IMR-90 (cell line): ENCODE measurements around the gene TPSAB1. TPM values are rescaled to one million over a fixed set of nuclear protein-coding genes. Genes with fewer than 3 reads are reported as not detected.

Experiments
- ATAC-seq: fragments of 200-7000 bp; cut with Tn5 transposase; 2 replicates; pipeline ENCODE4 v1.9.1; 2020; ENCODE audit warnings: low read depth, mild to moderate bottlenecking, moderate library complexity
- BruUV-seq: library from RNA; stranded (reverse); fragments of 400-500 nt; replicated peaks from 2 replicates; lab custom pipeline; 2021; lab: Mats Ljungman, UMichigan
- CTCF ChIA-PET: fragments of 300-600 bp; formaldehyde crosslinking; extraction: SDS; loops from one replicate; lab custom pipeline; 2021; ENCODE audit warnings: antibody characterized with exemption; lab: Yijun Ruan, JAX
- POLR2A ChIA-PET: fragments of 300-600 bp; sonication (Branson Sonifier 250); formaldehyde crosslinking; loops from one replicate; lab custom pipeline; 2022; ENCODE audit warnings: antibody characterized with exemption; ENCODE audit not compliant: unreplicated experiment; lab: Charles Lee
- DNase-seq: peaks from one replicate; pipeline ENCODE4 v3.0.0; 2013
- H2AFZ ChIP-seq: replicated peaks from 2 replicates; pipeline ENCODE3; 2013; ENCODE audit warnings: low read length, mild to moderate bottlenecking; ENCODE audit not compliant: poor library complexity
- H2AK5ac ChIP-seq: 2 replicates; pipeline ENCODE4 v1.6.1; 2013; ENCODE audit warnings: low read depth, low read length, inconsistent platforms
- H2AK9ac ChIP-seq: replicated peaks from 2 replicates; pipeline ENCODE3; 2013; ENCODE audit warnings: mild to moderate bottlenecking, low read depth, low read length, moderate library complexity; ENCODE audit not compliant: poor library complexity
- H2BK120ac ChIP-seq: 2 replicates; pipeline ENCODE4 v1.6.1; 2013; ENCODE audit warnings: low read depth, low read length, inconsistent platforms
- H2BK15ac ChIP-seq: 3 replicates; pipeline ENCODE4 v1.6.1; 2013; ENCODE audit warnings: low read depth, low read length, inconsistent platforms
- H2BK20ac ChIP-seq: 2 replicates; pipeline ENCODE4 v1.6.1; 2013; ENCODE audit warnings: low read depth, mild to moderate bottlenecking, inconsistent platforms, low read length, moderate library complexity
- H2BK5ac ChIP-seq: 2 replicates; pipeline ENCODE4 v1.6.1; 2013; ENCODE audit warnings: mild to moderate bottlenecking, low read depth, low read length, inconsistent platforms; ENCODE audit not compliant: poor library complexity, severe bottlenecking
- H3K14ac ChIP-seq: replicated peaks from 2 replicates; pipeline ENCODE4 v1.6.1; 2013; ENCODE audit warnings: low read depth, low read length, inconsistent platforms
- H3K18ac ChIP-seq: 2 replicates; pipeline ENCODE4 v1.6.1; 2013; ENCODE audit warnings: low read depth, low read length, control low read depth
- H3K23ac ChIP-seq: 2 replicates; pipeline ENCODE4 v1.6.1; 2013; ENCODE audit warnings: low read depth, low read length, inconsistent platforms
- H3K27ac ChIP-seq: 2 replicates; pipeline ENCODE4 v1.5.1; 2013; ENCODE audit warnings: mild to moderate bottlenecking, control low read depth, low read length; ENCODE audit not compliant: insufficient read depth
- H3K27me3 ChIP-seq: 2 replicates; pipeline ENCODE4 v1.6.1; 2013; ENCODE audit warnings: low read length; ENCODE audit not compliant: control insufficient read depth, insufficient read depth
- H3K36me3 ChIP-seq: 2 replicates; pipeline ENCODE4 v1.6.1; 2013; ENCODE audit warnings: low read length, mixed read lengths; ENCODE audit not compliant: control insufficient read depth, insufficient read depth
- H3K4ac ChIP-seq: 2 replicates; pipeline ENCODE4 v1.6.1; 2013; ENCODE audit warnings: low read depth, low read length, inconsistent platforms
- H3K4me1 ChIP-seq: 2 replicates; pipeline ENCODE4 v1.6.1; 2013; ENCODE audit warnings: low read length, mixed read lengths; ENCODE audit not compliant: control insufficient read depth, insufficient read depth
- H3K4me2 ChIP-seq: 2 replicates; pipeline ENCODE4 v1.6.1; 2013; ENCODE audit warnings: low read depth, mild to moderate bottlenecking, control low read depth, low read length, moderate library complexity
- H3K4me3 ChIP-seq: 2 replicates; pipeline ENCODE4 v1.5.1; 2013; ENCODE audit warnings: low read depth, mild to moderate bottlenecking, control low read depth, low read length, moderate library complexity; ENCODE audit not compliant: insufficient read depth
- H3K56ac ChIP-seq: 2 replicates; pipeline ENCODE4 v1.6.1; 2013; ENCODE audit warnings: low read length, inconsistent platforms; ENCODE audit not compliant: insufficient read depth; ENCODE audit errors: extremely low read depth
- H3K79me1 ChIP-seq, 2 experiments: 2 replicates each; pipeline ENCODE4 v1.6.1; 2013; ENCODE audit warnings: low read length in 2 of 2, inconsistent platforms in 1 of 2, low read depth in 1 of 2
- H3K9ac ChIP-seq: 2 replicates; pipeline ENCODE4 v1.6.1; 2013; ENCODE audit warnings: low read depth, low read length, control low read depth
- H3K9me1 ChIP-seq: 2 replicates; pipeline ENCODE4 v1.6.1; 2013; ENCODE audit warnings: low read length, inconsistent platforms; ENCODE audit not compliant: insufficient read depth
- H3K9me3 ChIP-seq: 2 replicates; pipeline ENCODE4 v1.6.1; 2013; ENCODE audit warnings: low read length; ENCODE audit not compliant: control insufficient read depth, insufficient read depth
- H4K20me1 ChIP-seq: 2 replicates; pipeline ENCODE4 v1.6.1; 2013; ENCODE audit warnings: low read length, inconsistent platforms; ENCODE audit not compliant: insufficient read depth
- H4K5ac ChIP-seq: 2 replicates; pipeline ENCODE4 v1.6.1; 2013; ENCODE audit warnings: mild to moderate bottlenecking, low read depth, low read length, control low read depth
- H4K8ac ChIP-seq, 2 experiments: 2 replicates each; pipeline ENCODE4 v1.6.1; 2013; ENCODE audit warnings: low read depth in 2 of 2, low read length in 2 of 2, control low read depth in 1 of 2, inconsistent platforms in 1 of 2
- H4K91ac ChIP-seq: 2 replicates; pipeline ENCODE4 v1.6.1; 2013; ENCODE audit warnings: low read depth, low read length, inconsistent platforms; ENCODE audit not compliant: insufficient read depth
- BHLHE40 ChIP-seq: fragments of 150-350 bp; IDR thresholded peaks from 2 replicates; pipeline ENCODE4 v1.6.1; 2016; ENCODE audit warnings: mild to moderate bottlenecking, low read depth, low read length
- CEBPB ChIP-seq: IDR thresholded peaks from 2 replicates; pipeline ENCODE4 v1.6.1; 2012; ENCODE audit warnings: low read depth, low read length, improper control_type of control experiment
- CHD1 ChIP-seq: IDR thresholded peaks from 2 replicates; pipeline ENCODE4 v1.6.1; 2012; ENCODE audit warnings: low read depth, low read length, improper control_type of control experiment
- FOS ChIP-seq: fragments of 150-350 bp; IDR thresholded peaks from 2 replicates; pipeline ENCODE4 v1.6.1; 2016; ENCODE audit warnings: low read depth, low read length
- MAFK ChIP-seq: IDR thresholded peaks from 2 replicates; pipeline ENCODE4 v1.6.1; 2012; ENCODE audit warnings: low read depth, low read length, improper control_type of control experiment
- MAZ ChIP-seq: IDR thresholded peaks from 2 replicates; pipeline ENCODE4 v1.6.1; 2012; ENCODE audit warnings: low read depth, mild to moderate bottlenecking, low read length, improper control_type of control experiment, moderate library complexity, borderline replicate concordance
- MXI1 ChIP-seq: IDR thresholded peaks from 2 replicates; pipeline ENCODE4 v1.6.1; 2012; ENCODE audit warnings: low read depth, mild to moderate bottlenecking, low read length, moderate library complexity, borderline replicate concordance
- NFE2L2 ChIP-seq: fragments of 150-350 bp; IDR thresholded peaks from 2 replicates; pipeline ENCODE4 v1.6.1; 2016; ENCODE audit warnings: low read depth, mild to moderate bottlenecking, low read length
- POLR2A ChIP-seq: IDR thresholded peaks from 2 replicates; pipeline ENCODE4 v1.6.1; 2012; ENCODE audit warnings: mild to moderate bottlenecking, low read depth, low read length
- RAD21 ChIP-seq: IDR thresholded peaks from 2 replicates; pipeline ENCODE4 v1.6.1; 2012; ENCODE audit warnings: low read length, improper control_type of control experiment
- RCOR1 ChIP-seq: IDR thresholded peaks from 2 replicates; pipeline ENCODE4 v1.6.1; 2012; ENCODE audit warnings: mild to moderate bottlenecking, low read length, improper control_type of control experiment; ENCODE audit not compliant: insufficient replicate concordance
- RFX5 ChIP-seq: IDR thresholded peaks from 2 replicates; pipeline ENCODE4 v1.8.0; 2012; ENCODE audit warnings: low read depth, mild to moderate bottlenecking, low read length, moderate library complexity
- SMC3 ChIP-seq: fragments of 150-350 bp; IDR thresholded peaks from 2 replicates; pipeline ENCODE4 v1.6.1; 2016; ENCODE audit warnings: low read depth, mild to moderate bottlenecking, antibody characterized with exemption, low read length, moderate library complexity
- WGBS, 2 experiments: methylation state at CpG; one replicate each; pipeline versions ENCODE4 v1.1.5 to v1.1.7; 2013; ENCODE audit warnings: missing lambda C conversion rate in 2 of 2; ENCODE audit not compliant: insufficient read length in 1 of 2; ENCODE audit errors: extremely low coverage in 2 of 2; 5-methylcytosine and 5-hydroxymethylcytosine counted together
- dilution Hi-C: fragments of 300-500 bp; cut with HindIII; formaldehyde crosslinking; loops from one replicate; pipeline ENCODE4 v1.14.3; 2018; ENCODE audit warnings: low sequenced_read_pairs; ENCODE audit not compliant: unreplicated experiment
- in situ Hi-C: fragments of 300-500 bp; cut with MboI; formaldehyde crosslinking; loops from 3 replicates; pipeline ENCODE4 v1.14.3; 2019; ENCODE audit warnings: low sequenced_read_pairs, inconsistent platforms, mixed read lengths
- intact Hi-C: fragments of 100-400 bp; cut with micrococcal nuclease; formaldehyde crosslinking; loops from 2 replicates; pipeline ENCODE4 v1.10.0; 2022
- polyA plus RNA-seq, 3 experiments: library from polyadenylated mRNA; depleted of rRNA; stranded (reverse); fragments of >200 nt; gene quantifications; 2 replicates each; pipeline ENCODE4 v1.2.3, GENCODE V29; 2012; ENCODE audit warnings: low replicate concordance in 1 of 3
- total RNA-seq: library from RNA; depleted of rRNA; stranded (reverse); fragments of >200 nt; gene quantifications from 2 replicates; pipeline ENCODE4 v1.2.3, GENCODE V29; 2012
- TF ChIP-seq, protein P1 (sequence below): conservative IDR thresholded peaks from 2 replicates; pipeline ENCODE4 v1.5.1; 2012; ENCODE audit warnings: mild to moderate bottlenecking, low read depth, low read length, improper control_type of control experiment
- TF ChIP-seq, protein P2 (sequence below): fragments of 150-350 bp; IDR thresholded peaks from 2 replicates; pipeline ENCODE4 v1.6.1; 2017; ENCODE audit warnings: mild to moderate bottlenecking, antibody characterized with exemption, low read length, low read depth
- TF ChIP-seq, protein P3 (sequence below): fragments of 150-350 bp; IDR thresholded peaks from 2 replicates; pipeline ENCODE4 v1.6.1; 2016; ENCODE audit warnings: low read depth, mild to moderate bottlenecking, low read length, moderate library complexity, borderline replicate concordance

TPSAB1 gene
- total and polyA plus RNA-seq, 2 of the 4 experiments (the other 2 are of a cell fraction): not detected

- Histone ChIP-seq H2BK15ac (no peak overlapping the region), H2BK20ac (no peak overlapping the region), H3K4me2 (no peak overlapping the region), H4K20me1 (no peaks in the 10 kb centered on the region), H3K18ac (no peak overlapping the region), H3K9me1 (no peaks in the 10 kb centered on the region), H2BK5ac (no peak overlapping the region), H2AK5ac (no peak overlapping the region), H2BK120ac (no peak overlapping the region), H3K9ac (no peak overlapping the region), H3K27me3 (no peaks in the 10 kb centered on the region), H3K79me1 (no peaks in the 10 kb centered on the region), H2AFZ (no peak overlapping the region), H3K9me3 (no peaks in the 10 kb centered on the region), H4K8ac (no peak overlapping the region), H3K14ac (no peak overlapping the region), H2AK9ac (no peak overlapping the region), H4K5ac (no peak overlapping the region), H3K36me3 (no peaks in the 10 kb centered on the region; the same call in 1 of the 2 replicates), H3K23ac (no peak overlapping the region), H3K56ac (no peak overlapping the region), H3K4me1 (no peaks in the 10 kb centered on the region), H3K4me3 (no peak overlapping the region), H4K91ac (no peak overlapping the region), H3K27ac (no peak overlapping the region), H3K4ac (no peak overlapping the region)
- BruUV-seq: no TSS peak
- dilution Hi-C loops: no loop called here
- TF ChIP-seq, protein P1, sequence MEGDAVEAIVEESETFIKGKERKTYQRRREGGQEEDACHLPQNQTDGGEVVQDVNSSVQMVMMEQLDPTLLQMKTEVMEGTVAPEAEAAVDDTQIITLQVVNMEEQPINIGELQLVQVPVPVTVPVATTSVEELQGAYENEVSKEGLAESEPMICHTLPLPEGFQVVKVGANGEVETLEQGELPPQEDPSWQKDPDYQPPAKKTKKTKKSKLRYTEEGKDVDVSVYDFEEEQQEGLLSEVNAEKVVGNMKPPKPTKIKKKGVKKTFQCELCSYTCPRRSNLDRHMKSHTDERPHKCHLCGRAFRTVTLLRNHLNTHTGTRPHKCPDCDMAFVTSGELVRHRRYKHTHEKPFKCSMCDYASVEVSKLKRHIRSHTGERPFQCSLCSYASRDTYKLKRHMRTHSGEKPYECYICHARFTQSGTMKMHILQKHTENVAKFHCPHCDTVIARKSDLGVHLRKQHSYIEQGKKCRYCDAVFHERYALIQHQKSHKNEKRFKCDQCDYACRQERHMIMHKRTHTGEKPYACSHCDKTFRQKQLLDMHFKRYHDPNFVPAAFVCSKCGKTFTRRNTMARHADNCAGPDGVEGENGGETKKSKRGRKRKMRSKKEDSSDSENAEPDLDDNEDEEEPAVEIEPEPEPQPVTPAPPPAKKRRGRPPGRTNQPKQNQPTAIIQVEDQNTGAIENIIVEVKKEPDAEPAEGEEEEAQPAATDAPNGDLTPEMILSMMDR: no peak
- TF ChIP-seq MXI1 (no peak), CEBPB (no peak), RFX5 (no peak), MAFK (no peak), POLR2A (no peak), RAD21 (no peak), CHD1 (no peak), SMC3 (no peak), RCOR1 (no peak), BHLHE40 (no peak), MAZ (no peak), NFE2L2 (no peak), FOS (no peak)
- TF ChIP-seq, protein P2, sequence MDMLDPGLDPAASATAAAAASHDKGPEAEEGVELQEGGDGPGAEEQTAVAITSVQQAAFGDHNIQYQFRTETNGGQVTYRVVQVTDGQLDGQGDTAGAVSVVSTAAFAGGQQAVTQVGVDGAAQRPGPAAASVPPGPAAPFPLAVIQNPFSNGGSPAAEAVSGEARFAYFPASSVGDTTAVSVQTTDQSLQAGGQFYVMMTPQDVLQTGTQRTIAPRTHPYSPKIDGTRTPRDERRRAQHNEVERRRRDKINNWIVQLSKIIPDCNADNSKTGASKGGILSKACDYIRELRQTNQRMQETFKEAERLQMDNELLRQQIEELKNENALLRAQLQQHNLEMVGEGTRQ: no peak
- TF ChIP-seq, protein P3, sequence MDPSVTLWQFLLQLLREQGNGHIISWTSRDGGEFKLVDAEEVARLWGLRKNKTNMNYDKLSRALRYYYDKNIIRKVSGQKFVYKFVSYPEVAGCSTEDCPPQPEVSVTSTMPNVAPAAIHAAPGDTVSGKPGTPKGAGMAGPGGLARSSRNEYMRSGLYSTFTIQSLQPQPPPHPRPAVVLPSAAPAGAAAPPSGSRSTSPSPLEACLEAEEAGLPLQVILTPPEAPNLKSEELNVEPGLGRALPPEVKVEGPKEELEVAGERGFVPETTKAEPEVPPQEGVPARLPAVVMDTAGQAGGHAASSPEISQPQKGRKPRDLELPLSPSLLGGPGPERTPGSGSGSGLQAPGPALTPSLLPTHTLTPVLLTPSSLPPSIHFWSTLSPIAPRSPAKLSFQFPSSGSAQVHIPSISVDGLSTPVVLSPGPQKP: no peak
- CTCF ChIA-PET: no interaction called here
- POLR2A ChIA-PET: no interaction called here
- intact Hi-C loops: no loop called here
- DNase-seq: no peak
- 67% methylated on average over 5 of the region's 9 CpGs; no CpG with 5 or more reads in 1 of the 2 experiments for WGBS, 2 experiments
- ATAC-seq: no peak
- in situ Hi-C loops: loop anchor here (25.0 kb wide), 1 partner anchor 394 kb away; the partner anchor contains the start of gene GNG13
Measured at GRCh38 chr16:1206326-1206725, 34.2 kb upstream of the TPSAB1 start.
